ENCODE data around the gene ESYT1. TPM values are rescaled to one million over a fixed set of nuclear protein-coding genes. Genes with fewer than 3 reads are reported as not detected.

The ESYT1 gene
- total RNA-seq, 1 experiment from 2014 or later, result 152 TPM

GRCh38 chr12:56086096-56086495, 42.0 kb upstream of the ESYT1 start:
- Histone ChIP-seq H3K27me3 (ENCODE audit: control insufficient read depth, insufficient read depth, low read length) (no peaks in the 10 kb centered on the region), H3K4me1 (ENCODE audit: control insufficient read depth, insufficient read depth, low read length) (no peaks in the 10 kb centered on the region), H3K36me3 (ENCODE audit: control insufficient read depth, insufficient read depth, low read length) (no peaks in the 10 kb centered on the region), H3K4me3 (ENCODE audit: low read depth in 2 of 2, low read length in 2 of 2) (no peak overlapping the region), H3K27ac (ENCODE audit: low read length) (no peak overlapping the region), H3K9me3 (ENCODE audit: control insufficient read depth, insufficient read depth, low read depth, low read length) (no peaks in the 10 kb centered on the region)
- in situ Hi-C loops (cut with HindIII; ENCODE audit: low pct_unique_long_range_greater_than_20kb, low sequenced_read_pairs), result no loop called here
- TF ChIP-seq SIN3A (IDR thresholded peaks at IDR 0.05; ENCODE audit: borderline replicate concordance, insufficient read depth, low read depth, low read length) (no peak), POLR2AphosphoS5 (IDR thresholded peaks at IDR 0.05; ENCODE audit: low read depth, low read length) (no peak), CTCF (IDR thresholded peaks at IDR 0.05) (no peak), REST (IDR thresholded peaks at IDR 0.05; ENCODE audit: insufficient read depth in 1 of 2, low read depth in 2 of 2, low read length in 1 of 2) (no peak), TCF7L2 (IDR thresholded peaks at IDR 0.05; ENCODE audit: low read depth, low read length) (no peak)
- no peak for ATAC-seq
- intact Hi-C loops (cut with micrococcal nuclease; ENCODE audit: unreplicated experiment), result no loop called here
- BruUV-seq (replicated peaks), result no TSS peak
- no peak for DNase-seq (ENCODE audit: low read depth, low spot score)
- ChIA-PET POLR2A (interaction anchor here (0.6 kb wide), 1 partner anchor 105 kb away, joined by 4 read pairs; no protein-coding TSS in a partner anchor), CTCF (no interaction called here)

- ChIA-PET CTCF (no interaction called here), POLR2A (no interaction called here)
- DNase-seq (ENCODE audit: low read depth, low spot score) (no peak), ATAC-seq (no peak)
- in situ Hi-C loops (cut with HindIII; ENCODE audit: low pct_unique_long_range_greater_than_20kb, low sequenced_read_pairs) (no loop called here), intact Hi-C loops (cut with micrococcal nuclease; ENCODE audit: unreplicated experiment) (no loop called here)
- Histone ChIP-seq H3K4me1 (ENCODE audit: control insufficient read depth, insufficient read depth, low read length) (no peaks in the 10 kb centered on the region), H3K36me3 (ENCODE audit: control insufficient read depth, insufficient read depth, low read length) (no peaks in the 10 kb centered on the region), H3K9me3 (ENCODE audit: control insufficient read depth, insufficient read depth, low read depth, low read length) (no peaks in the 10 kb centered on the region), H3K27me3 (ENCODE audit: control insufficient read depth, insufficient read depth, low read length) (no peaks in the 10 kb centered on the region), H3K4me3 (ENCODE audit: low read depth in 2 of 2, low read length in 2 of 2) (no peak overlapping the region), H3K27ac (ENCODE audit: low read length) (no peak overlapping the region)
- BruUV-seq (replicated peaks), result no TSS peak
- TF ChIP-seq SIN3A (IDR thresholded peaks at IDR 0.05; ENCODE audit: borderline replicate concordance, insufficient read depth, low read depth, low read length), result no peak
Measured at GRCh38 chr12:56086608-56087007, 41.5 kb upstream of the ESYT1 start.

GRCh38 chr12:56087220-56087619, 40.8 kb upstream of the ESYT1 start:
- in situ Hi-C loops (cut with HindIII; ENCODE audit: low pct_unique_long_range_greater_than_20kb, low sequenced_read_pairs) (no loop called here), intact Hi-C loops (cut with micrococcal nuclease; ENCODE audit: unreplicated experiment) (no loop called here)
- H3K9me3 ChIP-seq (ENCODE audit: control insufficient read depth, insufficient read depth, low read depth, low read length), result no peaks in the 10 kb centered on the region
- CTCF ChIA-PET, result no interaction called here
- H3K27ac ChIP-seq (ENCODE audit: low read length), result no peak overlapping the region
- H3K36me3 ChIP-seq (ENCODE audit: control insufficient read depth, insufficient read depth, low read length), result no peaks in the 10 kb centered on the region
- no TSS peak for BruUV-seq (replicated peaks)
- no peak for TF ChIP-seq TCF7L2 (IDR thresholded peaks at IDR 0.05; ENCODE audit: low read depth, low read length)
- no peak for TF ChIP-seq POLR2AphosphoS5 (IDR thresholded peaks at IDR 0.05; ENCODE audit: low read depth, low read length)
- TF ChIP-seq REST (IDR thresholded peaks at IDR 0.05; ENCODE audit: insufficient read depth in 1 of 2, low read depth in 2 of 2, low read length in 1 of 2), result no peak
- no peak for TF ChIP-seq SIN3A (IDR thresholded peaks at IDR 0.05; ENCODE audit: borderline replicate concordance, insufficient read depth, low read depth, low read length)
- TF ChIP-seq CTCF (IDR thresholded peaks at IDR 0.05), result no peak
- no peak for DNase-seq (ENCODE audit: low read depth, low spot score)
- no peaks in the 10 kb centered on the region for H3K27me3 ChIP-seq (ENCODE audit: control insufficient read depth, insufficient read depth, low read length)
- POLR2A ChIA-PET, result no interaction called here
- H3K4me1 ChIP-seq (ENCODE audit: control insufficient read depth, insufficient read depth, low read length), result no peaks in the 10 kb centered on the region
- no peak for ATAC-seq
- H3K4me3 ChIP-seq (ENCODE audit: low read depth in 2 of 2, low read length in 2 of 2), result no peak overlapping the region
